GM12878 (cell line): ENCODE results near the gene CD96. TPM values are rescaled to one million over a fixed set of nuclear protein-coding genes. Genes with fewer than 3 reads are reported as not detected.

ENCODE experiments used
- ATAC-seq: fragments of 200-7000 bp; cut with Tn5 transposase; 3 replicates; pipeline ENCODE4 v1.9.1; 2020; ENCODE audit warnings: mild to moderate bottlenecking, moderate library complexity
- BruUV-seq: library from RNA; stranded (reverse); fragments of 400-500 nt; replicated peaks from 2 replicates; lab custom pipeline; 2021; lab: Mats Ljungman, UMichigan
- CTCF ChIA-PET: fragments of 300-600 bp; sonication (Branson Sonifier 250); formaldehyde crosslinking; extraction: SDS; loops from one replicate; lab custom pipeline; 2021; ENCODE audit warnings: inconsistent platforms; lab: Yijun Ruan, JAX
- POLR2A ChIA-PET: fragments of 350-600 bp; formaldehyde crosslinking; extraction: SDS; loops from one replicate; lab custom pipeline; 2021; ENCODE audit warnings: inconsistent platforms; lab: Charles Lee
- RAD21 ChIA-PET: fragments of 300-600 bp; sonication (Branson Sonifier 250); formaldehyde crosslinking; loops from one replicate; lab custom pipeline; 2023; ENCODE audit warnings: antibody characterized with exemption; ENCODE audit not compliant: unreplicated experiment; lab: Charles Lee
- SMC1A ChIA-PET: fragments of 300-600 bp; sonication (Branson Sonifier 250); formaldehyde crosslinking; loops from one replicate; lab custom pipeline; 2023; ENCODE audit not compliant: unreplicated experiment, uncharacterized antibody; lab: Charles Lee
- DNase-seq: peaks from one replicate; pipeline ENCODE4 v3.0.0-alpha.2; 2011; ENCODE audit warnings: low read depth, low spot score
- FAIRE-seq: peaks from 3 replicates; lab custom pipeline; 2011; peaks lifted over from hg19 to GRCh38; lab: Jason Lieb, UNC
- H2AFZ ChIP-seq: 2 replicates; pipeline ENCODE4 v1.6.0; 2011; ENCODE audit warnings: low read depth, low read length, control low read depth; ENCODE audit not compliant: control insufficient read depth
- H3K27ac ChIP-seq: 2 replicates; pipeline ENCODE4 v1.5.1; 2011; ENCODE audit warnings: control low read depth; ENCODE audit not compliant: control insufficient read depth, insufficient read depth
- H3K27me3 ChIP-seq, 2 experiments: replicated peaks in 1 of 2; 2 replicates each; pipeline versions ENCODE4 v1.6.0 to v1.6.1; 2011; ENCODE audit warnings: low read length in 1 of 2; ENCODE audit not compliant: control insufficient read depth in 2 of 2, insufficient read depth in 2 of 2
- H3K36me3 ChIP-seq, 2 experiments: 2 replicates each; pipeline ENCODE4 v1.5.1; 2011; ENCODE audit warnings: low read length in 1 of 2; ENCODE audit not compliant: control insufficient read depth in 2 of 2, insufficient read depth in 2 of 2
- H3K4me1 ChIP-seq: 2 replicates; pipeline ENCODE4 v1.6.1; 2011; ENCODE audit warnings: mild to moderate bottlenecking, low read length, moderate library complexity, mixed read lengths; ENCODE audit not compliant: control insufficient read depth, insufficient read depth
- H3K4me2 ChIP-seq: 2 replicates; pipeline ENCODE4 v1.6.0; 2011; ENCODE audit warnings: control low read depth; ENCODE audit not compliant: control insufficient read depth, insufficient read depth
- H3K4me3 ChIP-seq: fragments of 200-600 bp; sonication (generic); 2 replicates; pipeline ENCODE4 v1.5.1; 2016
- H3K79me2 ChIP-seq: 2 replicates; pipeline ENCODE4 v1.6.0; 2011; ENCODE audit warnings: low read length; ENCODE audit not compliant: control insufficient read depth, insufficient read depth
- H3K9ac ChIP-seq: 2 replicates; pipeline ENCODE4 v1.8.0; 2011; ENCODE audit warnings: low read length, control low read depth, mixed read lengths; ENCODE audit not compliant: control insufficient read depth, insufficient read depth
- H3K9me3 ChIP-seq: replicated peaks from 3 replicates; pipeline ENCODE4 v1.5.1; 2011; ENCODE audit warnings: mild to moderate bottlenecking, low read length; ENCODE audit not compliant: control insufficient read depth, insufficient read depth
- H4K20me1 ChIP-seq: 2 replicates; pipeline ENCODE4 v1.6.0; 2011; ENCODE audit not compliant: control insufficient read depth, insufficient read depth
- EGR1 ChIP-seq, 2 experiments: IDR thresholded peaks; 1 replicate in 1 of 2; 2 replicates in 1 of 2; pipeline ENCODE4 v1.6.1; 2011 to 2012; ENCODE audit warnings: low read depth in 2 of 2, low read length in 2 of 2, borderline replicate concordance in 1 of 2, mild to moderate bottlenecking in 1 of 2, moderate library complexity in 1 of 2
- KLF5 ChIP-seq: fragments of 450-650 bp; IDR thresholded peaks from 2 replicates; pipeline ENCODE4 v1.6.1; 2014; ENCODE audit warnings: mild to moderate bottlenecking; ENCODE audit not compliant: partially characterized antibody
- NKRF ChIP-seq: fragments of 450-650 bp; conservative IDR thresholded peaks from 2 replicates; pipeline ENCODE4 v1.6.1; 2017; ENCODE audit warnings: mild to moderate bottlenecking, moderate library complexity
- RELB ChIP-seq: fragments of 450-650 bp; IDR thresholded peaks from 2 replicates; pipeline ENCODE4 v1.6.1; 2017; ENCODE audit warnings: low read depth, mild to moderate bottlenecking, moderate library complexity
- RUNX3 ChIP-seq: IDR thresholded peaks from 2 replicates; pipeline ENCODE4 v1.6.1; 2012; ENCODE audit warnings: low read length, inconsistent platforms
- SP1 ChIP-seq: IDR thresholded peaks from one replicate; pipeline ENCODE4 v1.6.1; 2011; ENCODE audit warnings: low read depth, low read length
- USF2 ChIP-seq: IDR thresholded peaks from 2 replicates; pipeline ENCODE4 v1.6.1; 2011; ENCODE audit warnings: low read depth, low read length, improper control_type of control experiment, borderline replicate concordance
- ZNF622 ChIP-seq: fragments of 450-650 bp; IDR thresholded peaks from 2 replicates; pipeline ENCODE4 v1.6.1; 2017; ENCODE audit warnings: mild to moderate bottlenecking, inconsistent platforms
- WGBS: methylation state at CpG from one replicate; pipeline ENCODE4 v1.1.6; 2016; ENCODE audit warnings: low lambda C conversion rate; ENCODE audit not compliant: insufficient replicate concordance, insufficient coverage; ENCODE audit errors: missing lambda C conversion rate; 5-methylcytosine and 5-hydroxymethylcytosine counted together
- in situ Hi-C: fragments of 300-500 bp; cut with MboI; formaldehyde crosslinking; loops from 9 replicates; pipeline ENCODE4 v1.14.3; 2018; ENCODE audit warnings: mixed read lengths
- intact Hi-C: fragments of 100-400 bp; cut with micrococcal nuclease; formaldehyde crosslinking; loops from one replicate; pipeline ENCODE4 v1.14.2; 2022; ENCODE audit not compliant: unreplicated experiment
- polyA plus RNA-seq, 11 experiments: library from polyadenylated mRNA; depleted of rRNA in 4 of 11; unstranded in 6 of 11; stranded (reverse) in 5 of 11; fragments of >200 nt; fragmentation: Nextera tagmentation in 4 of 11; fragmentation: Illumina TruSeq in 1 of 11; extraction: Ambion mirVana in 4 of 11; extraction: Trizol in 1 of 11; gene quantifications; 1 replicate in 1 of 11; 2 replicates in 10 of 11; pipeline versions ENCODE4 v1.2.1 to v1.2.3, GENCODE V29; 2011 to 2016; ENCODE audit warnings: inconsistent platforms in 2 of 11, missing spikeins in 2 of 11, low read depth in 1 of 11
- total RNA-seq, 4 experiments: library from RNA; depleted of rRNA in 3 of 4; stranded (reverse); fragments of >200 nt in 3 of 4; fragmentation: Illumina TruSeq in 1 of 4; extraction: Trizol in 1 of 4; gene quantifications; 2 replicates each; pipeline versions ENCODE4 v1.2.1 to v1.2.3, GENCODE V29; 2013 to 2021

CD96 gene
- total and polyA plus RNA-seq, 10 of the 15 experiments (the other 5 are each of a cell fraction or from before 2014, with no cell fraction given): 0.13 to 10.1 (median 0.47) TPM

- ChIA-PET RAD21 (interaction anchor here (0.6 to 1.7 kb wide), 3 partner anchors 13 to 55 kb away, joined by 3 to 4 read pairs (median 3); no protein-coding TSS in a partner anchor), CTCF (interaction anchor here (0.6 to 1.8 kb wide), 3 partner anchors 13 to 398 kb away, joined by 3 to 7 read pairs (median 3); no protein-coding TSS in a partner anchor), POLR2A (no interaction called here), SMC1A (interaction anchor here (0.6 to 1.5 kb wide), 2 partner anchors 92 to 353 kb away, joined by 3 to 4 read pairs; no protein-coding TSS in a partner anchor)
- Histone ChIP-seq H3K9ac (no peak overlapping the region), H2AFZ (no peak overlapping the region), H3K4me3 (no peak overlapping the region), H3K9me3 (no peaks in the 10 kb centered on the region), H3K4me1 (no peaks in the 10 kb centered on the region), H3K79me2 (no peaks in the 10 kb centered on the region), H4K20me1 (no peaks in the 10 kb centered on the region), H3K27me3 (no peaks in the 10 kb centered on the region), H3K36me3 (no peaks in the 10 kb centered on the region), H3K27ac (no peak overlapping the region), H3K4me2 (no peak overlapping the region)
- TF ChIP-seq ZNF622: no peak
- no peak for TF ChIP-seq RELB
- TF ChIP-seq KLF5: no peak
- TF ChIP-seq SP1: no peak
- no peak for TF ChIP-seq NKRF
- TF ChIP-seq EGR1 (IDR thresholded peaks at IDR 0.05; ENCODE audit: borderline replicate concordance in 1 of 2, low read depth in 2 of 2, low read length in 2 of 2): no peak
- no peak for TF ChIP-seq USF2
- TF ChIP-seq RUNX3: no peak
- ATAC-seq (peak; percentile 64), FAIRE-seq (no peak), DNase-seq (no peak)
- BruUV-seq: no TSS peak
- WGBS: 18% methylated on average over 1 of the region's 1 CpG
- intact Hi-C loops (no loop called here), in situ Hi-C loops (no loop called here)
Observed at GRCh38 chr3:111603679-111604078, 61.7 kb downstream of the CD96 start.
